Hepatic stellate cell (primary cell): ENCODE measurements around the gene CD96.

Source experiments
- DNase-seq: peaks from one replicate; pipeline ENCODE4 v3.0.0; 2011; ENCODE audit warnings: low spot score

Gene CD96

GRCh38 chr3:111594205-111594604, 52.2 kb downstream of the CD96 start:
- peak; percentile 57 for DNase-seq

GRCh38 chr3:111594781-111595180, 52.8 kb downstream of the CD96 start:
- DNase-seq, result no peak

GRCh38 chr3:111595232-111595631, 53.2 kb downstream of the CD96 start, which contains the start of gene ZBED2:
Gene ZBED2 (minus strand): TSS chr3:111595346. CDS start chr3:111594201, 1,145 bp downstream.
- DNase-seq, result no peak

GRCh38 chr3:111596328-111596727, 54.3 kb downstream of the CD96 start:
- no peak for DNase-seq

- DNase-seq, result no peak
Observed at GRCh38 chr3:111598139-111598538, 56.1 kb downstream of the CD96 start.

- no peak for DNase-seq
Observed at GRCh38 chr3:111598552-111598951, 56.6 kb downstream of the CD96 start.

- no peak for DNase-seq
Observed at GRCh38 chr3:111601810-111602209, 59.8 kb downstream of the CD96 start.

- no peak for DNase-seq
Observed at GRCh38 chr3:111603679-111604078, 61.7 kb downstream of the CD96 start.

GRCh38 chr3:111604119-111604518, 62.1 kb downstream of the CD96 start:
- no peak for DNase-seq

GRCh38 chr3:111605018-111605417, 63.0 kb downstream of the CD96 start:
- no peak for DNase-seq

- DNase-seq, result no peak
Observed at GRCh38 chr3:111605493-111605892, 63.5 kb downstream of the CD96 start.

- DNase-seq, result no peak
Observed at GRCh38 chr3:111607240-111607920, 65.4 kb downstream of the CD96 start.

- no peak for DNase-seq
Observed at GRCh38 chr3:111608383-111608782, 66.4 kb downstream of the CD96 start.

GRCh38 chr3:111609700-111610099, 67.7 kb downstream of the CD96 start:
- no peak for DNase-seq

- no peak for DNase-seq
Observed at GRCh38 chr3:111610189-111610588, 68.2 kb downstream of the CD96 start.

GRCh38 chr3:111610612-111611054, 68.6 kb downstream of the CD96 start:
- no peak for DNase-seq

- no peak for DNase-seq
Observed at GRCh38 chr3:111613294-111613693, 71.3 kb downstream of the CD96 start.

- DNase-seq, result no peak
Observed at GRCh38 chr3:111615880-111616279, 73.9 kb downstream of the CD96 start.

- no peak for DNase-seq
Observed at GRCh38 chr3:111616417-111617105, 74.6 kb downstream of the CD96 start.

GRCh38 chr3:111617406-111617805, 75.4 kb downstream of the CD96 start:
- no peak for DNase-seq

- no peak for DNase-seq
Observed at GRCh38 chr3:111617912-111618601, 76.1 kb downstream of the CD96 start.

- DNase-seq, result no peak
Observed at GRCh38 chr3:111618945-111619344, 76.9 kb downstream of the CD96 start.

- DNase-seq, result no peak
Observed at GRCh38 chr3:111619833-111620232, 77.8 kb downstream of the CD96 start.
